ENCODE results near the gene ARMH3.

DNA sequence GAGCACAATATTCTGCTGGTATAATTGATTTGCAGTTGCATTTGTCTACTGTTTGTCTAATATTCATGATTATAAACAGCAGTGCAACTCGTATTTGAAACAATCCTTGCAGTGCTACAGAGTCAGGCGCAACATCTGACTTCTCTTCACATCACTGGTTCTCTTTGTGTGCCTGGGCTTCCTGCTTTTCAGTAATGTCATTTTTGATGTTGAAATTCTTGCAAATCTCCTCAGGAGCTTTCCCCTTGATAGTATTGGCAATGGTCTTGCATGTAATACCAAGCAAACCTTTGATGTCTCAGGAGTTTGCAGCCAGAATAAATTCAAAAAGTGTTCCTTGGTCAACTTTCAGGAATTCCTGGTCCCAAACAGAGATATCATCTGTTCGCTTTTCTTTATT, 29.4 kb upstream of the ARMH3 start:
- TF ChIP-seq POLR2A (IDR thresholded peaks at IDR 0.05) (no peak), POLR2AphosphoS5 (IDR thresholded peaks at IDR 0.05) (no peak), EP300 (IDR thresholded peaks at IDR 0.05; ENCODE audit: low read depth) (no peak)
- TF ChIP-seq, protein P1, sequence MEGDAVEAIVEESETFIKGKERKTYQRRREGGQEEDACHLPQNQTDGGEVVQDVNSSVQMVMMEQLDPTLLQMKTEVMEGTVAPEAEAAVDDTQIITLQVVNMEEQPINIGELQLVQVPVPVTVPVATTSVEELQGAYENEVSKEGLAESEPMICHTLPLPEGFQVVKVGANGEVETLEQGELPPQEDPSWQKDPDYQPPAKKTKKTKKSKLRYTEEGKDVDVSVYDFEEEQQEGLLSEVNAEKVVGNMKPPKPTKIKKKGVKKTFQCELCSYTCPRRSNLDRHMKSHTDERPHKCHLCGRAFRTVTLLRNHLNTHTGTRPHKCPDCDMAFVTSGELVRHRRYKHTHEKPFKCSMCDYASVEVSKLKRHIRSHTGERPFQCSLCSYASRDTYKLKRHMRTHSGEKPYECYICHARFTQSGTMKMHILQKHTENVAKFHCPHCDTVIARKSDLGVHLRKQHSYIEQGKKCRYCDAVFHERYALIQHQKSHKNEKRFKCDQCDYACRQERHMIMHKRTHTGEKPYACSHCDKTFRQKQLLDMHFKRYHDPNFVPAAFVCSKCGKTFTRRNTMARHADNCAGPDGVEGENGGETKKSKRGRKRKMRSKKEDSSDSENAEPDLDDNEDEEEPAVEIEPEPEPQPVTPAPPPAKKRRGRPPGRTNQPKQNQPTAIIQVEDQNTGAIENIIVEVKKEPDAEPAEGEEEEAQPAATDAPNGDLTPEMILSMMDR (IDR thresholded peaks at IDR 0.05) = no peak
